IPS DF 4.7 (cell line): ENCODE data around the gene ZNF331.

Source experiments
- DNase-seq: peaks from one replicate; pipeline ENCODE4 v3.0.0-alpha.2; 2013; ENCODE audit warnings: low spot score; ENCODE audit errors: extremely low read depth

ZNF331 gene

DNA sequence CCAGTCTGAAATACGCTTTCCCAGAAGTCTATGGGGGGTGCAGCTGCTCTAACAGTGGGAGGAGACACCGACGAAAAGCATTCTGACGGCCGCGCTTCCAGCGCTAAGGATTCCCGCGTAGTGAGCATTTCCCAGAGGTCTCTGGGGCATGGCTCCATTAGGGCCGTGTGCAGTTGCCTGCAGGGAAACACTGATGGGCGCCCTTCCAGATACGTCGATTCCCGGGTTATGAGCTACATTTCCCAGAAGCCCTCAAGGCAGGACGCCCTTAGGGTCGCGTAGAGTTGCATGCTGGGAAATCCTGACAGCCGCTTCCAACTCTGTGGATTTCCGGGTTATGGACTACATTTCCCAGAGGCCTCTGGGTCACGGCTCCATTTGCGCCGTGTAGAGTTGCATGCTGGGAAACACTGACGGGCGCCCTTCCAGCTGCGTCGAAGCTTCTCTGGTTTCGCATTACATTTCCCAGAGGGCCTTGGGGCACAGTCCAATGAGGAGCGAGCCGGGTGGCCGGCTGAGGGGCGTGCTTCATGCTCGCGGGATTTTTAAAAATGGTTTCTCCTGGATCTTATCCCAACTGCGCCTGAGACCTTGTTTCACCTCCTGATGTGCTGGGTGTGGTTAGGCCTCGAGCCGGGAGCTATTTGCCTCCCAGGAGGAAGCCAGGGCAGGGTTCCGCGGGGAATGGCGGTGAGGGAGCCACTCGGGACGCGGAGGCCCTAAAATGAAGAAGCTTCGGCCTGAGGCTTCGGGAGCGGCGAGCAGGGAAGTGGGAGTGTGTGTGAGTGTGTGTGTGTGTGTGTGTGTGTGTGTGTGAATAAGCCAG is 17.2 kb upstream of the ZNF331 start:
- DNase-seq = peak; percentile 99

- no peak for DNase-seq
Measured at GRCh38 chr19:53521373-53522202, 16.4 kb upstream of the ZNF331 start.

- DNase-seq = no peak
Measured at GRCh38 chr19:53525922-53526321, 12.0 kb upstream of the ZNF331 start.

DNA sequence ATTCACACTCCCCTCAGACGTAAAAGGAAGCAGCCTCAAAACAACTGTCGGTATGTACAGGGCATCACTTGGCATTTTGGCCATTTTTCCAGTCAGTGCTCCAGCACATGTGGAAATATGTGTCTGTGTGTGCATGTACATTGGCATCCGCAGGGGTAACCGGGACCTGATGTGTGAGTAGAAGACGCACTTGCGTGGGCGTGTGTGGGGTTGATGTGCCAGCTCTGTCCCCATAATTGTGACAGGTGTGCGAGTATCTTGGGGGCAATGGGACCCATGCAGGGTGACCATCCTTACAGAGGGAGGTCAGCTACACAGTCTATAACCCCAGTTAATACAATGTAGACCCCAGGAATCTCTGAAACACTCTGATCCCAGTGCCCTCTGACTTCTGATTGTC is 7.3 kb upstream of the ZNF331 start:
- DNase-seq = no peak

DNA sequence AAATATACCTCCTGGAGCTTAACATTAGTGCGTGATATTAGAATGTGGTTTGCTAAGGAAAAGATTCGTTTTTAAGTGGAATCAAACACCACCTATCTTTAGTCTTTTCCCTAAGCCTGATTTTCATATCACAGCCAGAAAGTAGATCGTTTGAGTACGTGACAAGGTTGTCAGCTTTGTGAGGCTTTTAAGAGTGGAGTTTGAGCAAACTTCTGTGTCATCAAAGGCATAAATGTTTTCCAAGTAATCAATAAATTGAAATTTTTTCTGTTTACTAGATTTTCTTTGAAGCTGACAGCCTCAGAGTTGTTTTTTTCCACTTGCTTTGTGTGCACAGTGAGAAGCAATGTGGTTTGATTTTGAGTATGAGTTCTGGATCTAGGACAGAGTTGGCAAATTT is 6.5 kb upstream of the ZNF331 start:
- no peak for DNase-seq

- no peak for DNase-seq
Measured at GRCh38 chr19:53532362-53532761, 5.6 kb upstream of the ZNF331 start.

DNA sequence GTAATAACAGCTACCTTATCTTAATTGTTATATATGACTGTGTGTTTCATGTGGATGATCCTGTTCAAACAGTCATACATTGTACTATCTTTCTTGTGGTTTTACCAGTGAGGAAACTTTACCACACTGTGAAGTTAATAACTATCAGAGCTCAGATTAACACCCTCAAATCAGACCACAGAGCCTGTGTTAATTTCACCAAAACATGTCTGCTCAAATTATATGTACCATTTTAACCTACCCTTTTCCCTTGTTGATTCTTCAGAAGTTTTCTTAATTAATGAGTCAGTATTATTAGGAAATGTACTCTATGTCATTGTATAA is 1.8 kb upstream of the ZNF331 start:
- no peak for DNase-seq

DNA sequence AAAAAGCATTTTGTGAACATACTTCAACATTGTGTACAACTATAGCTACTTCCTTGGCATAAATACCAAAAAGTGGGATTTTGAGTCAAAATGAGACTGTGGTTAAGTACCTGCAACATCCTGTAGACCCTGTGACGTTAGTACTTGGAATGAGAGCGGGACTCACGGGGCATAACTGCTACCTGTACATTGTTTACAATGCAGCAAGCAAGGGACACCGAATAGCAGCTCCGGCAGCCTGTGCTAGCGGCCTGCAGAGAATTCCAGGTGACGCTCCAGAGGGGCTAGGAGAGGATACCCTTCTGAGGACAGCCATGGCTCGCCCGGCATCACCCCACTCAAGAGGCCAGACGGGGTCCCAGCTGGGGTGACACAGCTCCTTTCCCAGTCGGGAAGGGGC is 824 bp upstream of the ZNF331 start:
- no peak for DNase-seq

GRCh38 chr19:53538378-53539109 is 599 bp downstream of the ZNF331 start:
- DNase-seq = no peak

GRCh38 chr19:53540091-53540490 is 2.1 kb downstream of the ZNF331 start:
- no peak for DNase-seq

GRCh38 chr19:53541971-53542370 is 4.0 kb downstream of the ZNF331 start:
- no peak for DNase-seq

GRCh38 chr19:53545271-53546065 is 7.5 kb downstream of the ZNF331 start:
- DNase-seq = no peak

GRCh38 chr19:53546758-53547513 is 9.0 kb downstream of the ZNF331 start:
- no peak for DNase-seq

DNA sequence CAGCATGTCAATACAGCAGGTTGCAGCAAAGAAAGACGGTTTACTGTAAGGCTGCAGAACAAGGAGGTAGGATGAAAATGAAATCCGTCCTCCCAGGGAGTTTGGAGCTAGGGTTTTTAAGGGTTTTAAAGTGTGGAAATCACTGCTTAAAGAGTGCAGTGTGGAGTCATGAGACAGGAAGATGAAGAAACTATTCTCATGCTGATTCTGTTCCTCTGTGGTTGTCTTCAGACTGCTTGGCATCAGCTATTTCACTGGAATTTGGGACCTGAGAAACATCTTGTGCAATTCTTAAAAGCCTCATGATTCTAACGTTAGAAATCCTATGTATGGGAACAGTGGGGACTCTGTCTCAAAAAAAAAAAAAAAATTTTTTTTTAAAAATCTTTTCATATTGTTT is 11.4 kb downstream of the ZNF331 start:
- DNase-seq = no peak

DNA sequence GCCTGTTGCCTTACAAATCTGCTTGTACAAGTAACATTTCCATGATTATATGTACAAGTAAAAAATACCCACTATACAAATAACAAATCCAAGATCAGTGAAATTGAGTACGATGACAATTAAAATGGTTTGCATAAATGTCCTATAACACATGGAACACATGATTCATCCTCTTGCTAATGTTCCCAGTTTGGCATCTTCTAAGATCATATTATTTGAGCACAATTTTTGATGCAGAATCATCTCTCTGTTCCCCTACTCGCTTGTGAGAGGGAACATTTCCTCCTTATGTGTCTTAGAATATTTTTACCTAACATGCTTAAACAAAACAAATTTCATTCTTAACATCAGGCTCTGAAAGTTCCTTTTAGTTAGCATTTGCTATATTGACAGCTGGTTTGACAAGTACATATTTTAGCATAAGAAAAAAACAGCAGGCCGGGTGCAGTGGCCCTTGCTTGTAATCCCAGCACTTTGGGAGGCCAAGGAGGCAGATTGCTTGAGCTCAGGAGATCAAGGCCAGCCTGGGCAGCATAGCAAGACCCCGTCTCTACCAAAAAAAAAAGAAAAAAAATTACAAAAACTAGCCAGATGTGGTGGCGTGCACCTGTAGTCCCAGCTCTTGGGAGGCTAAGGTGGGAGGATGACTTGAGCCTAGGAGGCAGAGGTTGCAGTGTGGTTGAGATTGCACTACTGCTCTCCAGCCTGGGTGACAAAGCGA is 14.2 kb downstream of the ZNF331 start:
- no peak for DNase-seq

DNA sequence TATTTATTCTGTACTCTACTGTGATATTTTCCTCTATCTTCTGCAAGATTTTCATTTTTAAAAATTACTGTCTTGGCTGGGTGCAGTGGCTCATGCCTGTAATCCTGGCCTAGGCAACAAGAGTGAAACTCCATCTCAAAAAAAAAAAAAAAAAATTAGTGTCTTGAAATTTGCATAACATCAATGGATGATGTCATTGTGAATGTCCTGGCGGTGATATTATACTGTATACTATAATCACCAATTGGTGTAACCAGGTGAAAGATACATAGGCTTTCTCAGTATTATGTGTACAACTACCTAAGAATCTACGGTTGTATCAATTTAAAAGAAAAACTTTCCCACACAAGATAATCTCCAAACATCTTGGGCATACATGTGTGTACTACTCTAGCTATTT is 15.2 kb downstream of the ZNF331 start:
- no peak for DNase-seq

DNA sequence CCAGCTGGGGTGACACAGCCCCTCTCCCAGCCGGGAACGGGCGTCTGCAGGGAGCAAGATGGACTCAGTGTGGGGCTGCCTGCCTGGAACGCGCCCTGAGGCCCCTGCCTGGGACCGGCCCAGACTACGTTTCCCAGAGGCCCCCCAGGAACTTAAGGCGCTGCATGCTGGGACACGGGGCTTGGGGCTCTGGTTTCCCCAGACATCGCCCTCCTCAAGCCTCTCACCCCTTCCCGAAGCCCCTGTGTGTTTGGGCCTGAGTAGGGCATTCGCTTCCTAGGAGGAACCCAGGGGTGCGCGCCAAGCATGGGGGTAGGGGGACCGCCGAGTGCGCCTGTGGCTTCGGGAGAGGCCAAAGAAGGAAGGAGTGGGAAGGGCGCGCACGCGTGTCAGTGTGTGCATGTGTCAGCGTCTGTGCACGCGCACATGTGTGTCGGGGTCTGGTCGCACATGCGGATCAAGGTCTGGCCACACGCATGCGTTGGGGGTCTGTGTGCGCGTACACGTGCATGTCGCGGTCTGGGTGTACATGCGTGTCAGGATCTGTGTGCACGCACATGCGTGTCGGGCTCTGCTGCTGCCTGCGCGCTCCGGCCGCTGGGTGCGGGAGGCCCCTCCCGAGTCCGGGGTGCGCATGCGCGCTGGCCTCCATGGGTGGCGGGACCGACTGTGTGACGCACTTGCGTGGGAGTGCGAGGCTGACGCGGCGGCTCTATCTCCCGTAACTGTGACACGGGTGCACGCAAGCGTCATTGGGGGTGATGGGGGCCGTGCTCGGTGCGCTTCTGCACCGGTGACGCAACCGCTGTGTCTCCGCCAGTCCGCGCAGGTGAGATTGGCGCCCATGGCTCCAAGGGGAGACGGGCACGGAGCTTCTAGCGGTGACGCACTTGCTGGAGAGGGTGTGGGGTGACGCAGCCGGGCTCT is 16.2 kb downstream of the ZNF331 start:
- no peak for DNase-seq

- no peak for DNase-seq
Measured at GRCh38 chr19:53554804-53555203, 16.9 kb downstream of the ZNF331 start.

DNA sequence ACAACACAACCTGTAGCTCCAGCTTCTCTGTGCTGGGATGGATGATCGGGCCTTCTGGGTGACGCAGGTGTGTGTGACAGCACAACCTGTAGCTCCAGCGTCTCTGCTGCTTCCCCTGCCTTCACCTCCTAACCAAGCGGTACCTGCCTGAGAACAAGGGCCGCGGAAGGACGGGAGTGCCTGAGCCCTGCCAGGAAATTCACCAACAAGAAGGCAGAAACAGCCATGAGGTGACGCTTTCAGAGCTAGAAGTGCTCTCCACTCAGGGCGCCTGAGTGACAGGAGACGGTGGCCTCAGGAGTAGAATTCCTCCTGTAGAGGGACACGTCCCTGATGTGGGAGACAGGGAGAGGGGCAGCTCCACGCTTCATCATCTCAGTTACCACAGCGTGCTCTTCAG is 17.4 kb downstream of the ZNF331 start:
- DNase-seq = no peak
